GM10248 (cell line): ENCODE measurements around the gene CD151.

Experiments used
- CTCF ChIA-PET: fragments of 300-600 bp; sonication (Branson Sonifier 250); formaldehyde crosslinking; extraction: SDS; loops from one replicate; lab custom pipeline; 2021; ENCODE audit warnings: antibody characterized with exemption; lab: Yijun Ruan, JAX
- POLR2A ChIA-PET: fragments of 350-650 bp; sonication (Branson Sonifier 250); formaldehyde crosslinking; extraction: SDS; loops from one replicate; lab custom pipeline; 2020; ENCODE audit warnings: antibody characterized with exemption; lab: Yijun Ruan, JAX
- DNase-seq: peaks from one replicate; pipeline ENCODE4 v3.0.0; 2012; ENCODE audit errors: extremely low spot score
- CTCF ChIP-seq: IDR thresholded peaks from 2 replicates; pipeline ENCODE4 v1.5.1; 2012; ENCODE audit warnings: mild to moderate bottlenecking, low read depth; ENCODE audit errors: extremely low read depth, missing control alignments, control extremely low read depth

The CD151 gene

GRCh38 chr11:804599-804964 is 28.2 kb upstream of the CD151 start:
- POLR2A ChIA-PET: interaction anchor here (1.2 kb wide), 1 partner anchor 15 kb away, joined by 4 read pairs; no protein-coding TSS in a partner anchor
- CTCF ChIA-PET: interaction anchor here (1.1 kb wide), 1 partner anchor 19 kb away, joined by 5 read pairs; no protein-coding TSS in a partner anchor
- TF ChIP-seq CTCF: no peak
- DNase-seq: no peak

DNA sequence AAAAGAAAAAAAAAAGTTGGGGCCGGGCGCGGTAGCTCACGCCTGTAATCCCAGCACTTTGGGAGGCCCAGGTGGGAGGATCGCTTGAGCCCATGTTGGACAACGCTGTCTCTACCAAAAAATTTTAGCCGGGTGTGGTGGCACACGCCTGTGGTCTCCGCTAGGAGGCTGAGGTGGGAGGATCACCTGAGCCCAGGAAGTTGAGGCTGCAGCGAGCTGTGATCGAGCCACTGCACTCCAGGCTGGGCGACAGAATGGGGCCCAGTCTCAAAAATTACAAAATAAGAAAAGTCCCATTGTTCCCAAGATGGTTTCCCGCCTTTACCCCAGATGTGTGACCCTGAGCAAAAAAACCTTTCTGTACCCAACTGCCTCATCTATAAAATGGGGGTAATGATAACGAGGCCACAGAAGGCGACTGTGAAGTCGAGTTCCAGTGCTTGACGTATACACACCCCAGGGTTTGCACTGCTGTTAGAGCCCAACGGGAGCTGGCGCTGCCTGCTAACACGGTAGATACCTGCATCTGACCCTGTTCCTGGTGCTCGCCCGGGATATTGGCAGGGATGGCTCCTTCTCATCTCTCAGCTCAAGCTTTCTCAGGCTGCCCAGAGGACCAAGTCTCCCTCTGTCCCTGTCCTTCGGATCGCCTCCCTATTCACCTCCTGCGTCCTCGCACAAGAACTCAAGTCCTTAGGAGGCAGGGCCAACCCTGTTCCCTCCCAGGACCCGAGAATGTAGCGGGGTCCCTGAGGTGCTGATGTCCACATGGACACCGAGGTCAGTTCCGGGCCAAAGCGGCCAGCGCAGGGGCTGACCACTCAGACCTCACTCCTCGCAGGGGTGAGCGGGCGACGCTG is 24.1 kb upstream of the CD151 start:
- no peak for DNase-seq
- CTCF ChIA-PET: interaction anchor here (1.6 to 2.0 kb wide), 3 partner anchors 10 to 23 kb away, joined by 3 to 10 read pairs (median 6); no protein-coding TSS in a partner anchor
- POLR2A ChIA-PET: interaction anchor here (0.8 to 1.6 kb wide), 3 partner anchors 11 to 21 kb away, joined by 3 to 13 read pairs (median 3); partner anchors contain the start of gene PNPLA2
- no peak for TF ChIP-seq CTCF

DNA sequence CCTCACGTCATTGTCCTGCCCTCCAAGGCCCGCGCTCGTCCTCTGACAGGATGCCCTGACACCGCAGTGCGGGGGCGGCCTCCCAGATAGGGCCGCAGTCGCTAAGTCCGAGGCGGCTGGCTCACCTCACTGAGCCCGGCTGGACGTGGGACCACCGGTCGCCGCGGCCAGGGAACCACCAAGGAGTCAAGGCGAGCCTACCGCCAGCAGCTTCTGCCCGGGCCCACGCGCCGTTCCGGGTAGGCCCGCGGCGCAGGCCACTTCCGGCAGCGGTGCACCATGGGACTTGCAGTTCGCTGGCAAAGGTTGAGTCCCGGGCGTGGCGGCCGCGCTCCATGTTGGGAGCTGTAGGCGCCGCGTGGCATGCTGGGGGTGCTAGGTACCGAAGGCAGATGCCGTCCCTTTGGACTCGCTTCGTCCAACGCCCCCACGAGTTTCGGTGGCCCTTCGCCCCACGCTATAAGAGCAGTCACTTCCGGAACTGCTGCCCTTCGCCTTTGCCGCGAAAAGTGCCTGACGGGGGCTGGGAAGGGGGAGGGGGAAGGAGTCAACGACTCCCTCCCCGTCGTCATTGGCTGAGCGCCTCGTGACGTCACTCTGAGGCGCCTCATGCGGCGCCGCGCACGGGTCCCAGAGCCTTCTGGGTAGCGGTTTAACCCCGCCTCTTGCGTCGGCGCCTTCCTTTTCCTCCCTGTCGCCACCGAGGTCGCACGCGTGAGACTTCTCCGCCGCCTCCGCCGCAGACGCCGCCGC is 23.3 kb upstream of the CD151 start, which contains the start of gene RPLP2:
RPLP2 (plus strand) TSS at position 681 of the 753 bp plus-strand sequence. CDS start 268 bp downstream, outside the sequence.
- no peak for TF ChIP-seq CTCF
- POLR2A ChIA-PET: interaction anchor here (0.8 to 1.6 kb wide), 3 partner anchors 10 to 21 kb away, joined by 3 to 13 read pairs (median 3); partner anchors contain the start of gene PNPLA2
- CTCF ChIA-PET: interaction anchor here (1.6 to 2.0 kb wide), 3 partner anchors 10 to 22 kb away, joined by 3 to 10 read pairs (median 6); no protein-coding TSS in a partner anchor
- DNase-seq: peak; percentile 97

- ChIA-PET CTCF (interaction anchor here (1.9 to 2.0 kb wide), 2 partner anchors 9 to 11 kb away, joined by 6 to 8 read pairs; partner anchors contain the start of gene PNPLA2), POLR2A (interaction anchor here (1.0 to 1.6 kb wide), 2 partner anchors 9 kb away, joined by 8 to 13 read pairs; partner anchors contain the start of gene PNPLA2)
- TF ChIP-seq CTCF: no peak
- no peak for DNase-seq
Observed at GRCh38 chr11:810040-810567, 22.6 kb upstream of the CD151 start.

DNA sequence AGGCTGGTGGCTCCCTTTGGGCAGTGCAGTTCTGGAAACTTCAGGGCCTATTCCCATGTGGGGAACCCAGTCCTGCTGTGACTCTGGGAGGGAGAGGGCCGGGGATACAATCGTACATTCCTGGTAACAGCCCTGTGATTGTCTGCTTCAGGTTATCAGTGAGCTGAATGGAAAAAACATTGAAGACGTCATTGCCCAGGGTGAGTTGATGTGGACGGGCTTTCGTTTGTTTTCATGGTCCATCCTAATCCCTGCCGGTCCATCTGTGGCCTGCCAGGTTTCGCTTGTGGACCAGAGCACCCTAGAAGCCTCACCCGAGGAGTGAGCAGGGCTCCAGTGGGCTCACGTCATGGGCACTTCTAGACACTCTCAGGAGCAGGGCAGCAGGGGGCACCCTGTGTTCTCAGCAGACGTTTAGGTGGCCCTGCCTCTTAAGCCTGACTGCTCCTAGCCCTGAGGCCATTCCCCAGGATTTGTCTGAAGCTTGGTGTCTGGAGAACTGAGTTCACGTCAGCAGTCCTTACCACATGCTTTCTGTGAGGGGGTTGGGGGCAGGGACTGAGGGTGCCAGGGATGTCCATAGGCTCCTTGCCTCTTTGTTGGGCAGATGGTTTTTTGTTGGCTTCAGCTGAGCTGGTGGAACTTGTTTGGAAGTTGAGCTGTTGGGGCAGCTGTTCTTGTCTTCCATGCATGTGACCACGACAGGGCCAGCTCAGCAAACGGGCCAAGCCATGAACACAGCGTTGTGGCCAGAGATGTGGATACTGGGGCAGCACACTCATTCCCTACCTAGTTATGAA is 21.1 kb upstream of the CD151 start:
- no peak for TF ChIP-seq CTCF
- ChIA-PET POLR2A (no interaction called here), CTCF (interaction anchor here (0.6 to 1.9 kb wide), 5 partner anchors 8 to 1720 kb away, joined by 3 to 8 read pairs (median 3); partner anchors contain the start of genes PNPLA2, POLR2L and TSPAN4)
- no peak for DNase-seq
